ENCODE data around the gene DOK6.

DOK6 gene

DNA sequence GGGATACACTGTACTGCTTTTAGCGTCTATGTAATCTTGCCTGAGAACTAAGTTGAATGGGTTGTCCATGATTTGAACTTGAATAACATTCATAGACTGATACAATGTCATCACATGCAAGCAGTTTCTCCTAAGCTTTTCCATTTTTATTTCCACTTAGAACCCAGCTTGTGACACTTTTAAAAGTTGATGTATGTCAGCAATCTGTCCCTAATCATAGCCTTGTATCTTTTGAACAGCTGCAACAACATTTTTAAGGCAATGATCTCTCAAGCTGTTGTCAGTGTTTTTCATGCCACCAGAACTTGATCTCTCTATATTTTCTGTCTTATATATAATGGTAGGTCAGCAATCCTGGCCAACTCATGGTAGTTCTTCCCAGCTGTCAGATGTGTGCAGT, 185.0 kb downstream of the DOK6 start:
- no peak overlapping the region for H3K4me3 ChIP-seq (ENCODE audit: low read depth, low read length)
- DNase-seq (ENCODE audit: low read depth, low spot score), result no peak
- in situ Hi-C loops (cut with HindIII; ENCODE audit: low sequenced_read_pairs), result no loop called here
- TF ChIP-seq, protein P1, sequence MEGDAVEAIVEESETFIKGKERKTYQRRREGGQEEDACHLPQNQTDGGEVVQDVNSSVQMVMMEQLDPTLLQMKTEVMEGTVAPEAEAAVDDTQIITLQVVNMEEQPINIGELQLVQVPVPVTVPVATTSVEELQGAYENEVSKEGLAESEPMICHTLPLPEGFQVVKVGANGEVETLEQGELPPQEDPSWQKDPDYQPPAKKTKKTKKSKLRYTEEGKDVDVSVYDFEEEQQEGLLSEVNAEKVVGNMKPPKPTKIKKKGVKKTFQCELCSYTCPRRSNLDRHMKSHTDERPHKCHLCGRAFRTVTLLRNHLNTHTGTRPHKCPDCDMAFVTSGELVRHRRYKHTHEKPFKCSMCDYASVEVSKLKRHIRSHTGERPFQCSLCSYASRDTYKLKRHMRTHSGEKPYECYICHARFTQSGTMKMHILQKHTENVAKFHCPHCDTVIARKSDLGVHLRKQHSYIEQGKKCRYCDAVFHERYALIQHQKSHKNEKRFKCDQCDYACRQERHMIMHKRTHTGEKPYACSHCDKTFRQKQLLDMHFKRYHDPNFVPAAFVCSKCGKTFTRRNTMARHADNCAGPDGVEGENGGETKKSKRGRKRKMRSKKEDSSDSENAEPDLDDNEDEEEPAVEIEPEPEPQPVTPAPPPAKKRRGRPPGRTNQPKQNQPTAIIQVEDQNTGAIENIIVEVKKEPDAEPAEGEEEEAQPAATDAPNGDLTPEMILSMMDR (IDR thresholded peaks at IDR 0.05; ENCODE audit: low read depth, low read length), result no peak

GRCh38 chr18:69586537-69586936, 185.8 kb downstream of the DOK6 start:
- H3K4me3 ChIP-seq (ENCODE audit: low read depth, low read length), result no peak overlapping the region
- in situ Hi-C loops (cut with HindIII; ENCODE audit: low sequenced_read_pairs), result no loop called here

DNA sequence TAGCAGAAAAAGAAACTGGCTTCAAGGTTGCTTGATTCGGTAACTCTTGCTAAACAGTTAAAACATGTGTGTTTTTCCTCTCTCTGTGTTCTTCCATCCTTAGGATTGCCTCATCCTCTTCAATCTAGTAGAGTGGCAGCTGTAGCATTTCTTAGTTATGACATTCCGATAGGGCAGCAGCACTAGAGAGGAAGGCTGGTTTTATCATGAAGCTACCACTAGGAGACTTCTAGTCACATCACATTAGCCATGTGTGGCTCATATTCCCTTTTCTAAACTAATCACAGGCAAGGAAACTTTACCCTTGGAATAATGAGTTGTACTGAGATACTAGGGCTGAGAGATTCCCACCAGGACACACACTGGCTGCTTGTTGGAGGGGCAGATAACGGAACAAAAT, 187.6 kb downstream of the DOK6 start:
- H3K4me3 ChIP-seq (ENCODE audit: low read depth, low read length), result no peak overlapping the region
- in situ Hi-C loops (cut with HindIII; ENCODE audit: low sequenced_read_pairs), result no loop called here
- TF ChIP-seq, protein P1 (IDR thresholded peaks at IDR 0.05; ENCODE audit: low read depth, low read length), result no peak
- DNase-seq (ENCODE audit: low read depth, low spot score), result no peak

More at GRCh38 chr18:69586537-69586936, 185.8 kb downstream of the DOK6 start:
- TF ChIP-seq, protein P1 (IDR thresholded peaks at IDR 0.05; ENCODE audit: low read depth, low read length), result no peak
- no peak for DNase-seq (ENCODE audit: low read depth, low spot score)

GRCh38 chr18:69590150-69590549, 189.5 kb downstream of the DOK6 start:
- in situ Hi-C loops (cut with HindIII; ENCODE audit: low sequenced_read_pairs), result no loop called here
- no peak for DNase-seq (ENCODE audit: low read depth, low spot score)
- TF ChIP-seq, protein P1 (IDR thresholded peaks at IDR 0.05; ENCODE audit: low read depth, low read length), result no peak
- H3K4me3 ChIP-seq (ENCODE audit: low read depth, low read length), result no peak overlapping the region

DNA sequence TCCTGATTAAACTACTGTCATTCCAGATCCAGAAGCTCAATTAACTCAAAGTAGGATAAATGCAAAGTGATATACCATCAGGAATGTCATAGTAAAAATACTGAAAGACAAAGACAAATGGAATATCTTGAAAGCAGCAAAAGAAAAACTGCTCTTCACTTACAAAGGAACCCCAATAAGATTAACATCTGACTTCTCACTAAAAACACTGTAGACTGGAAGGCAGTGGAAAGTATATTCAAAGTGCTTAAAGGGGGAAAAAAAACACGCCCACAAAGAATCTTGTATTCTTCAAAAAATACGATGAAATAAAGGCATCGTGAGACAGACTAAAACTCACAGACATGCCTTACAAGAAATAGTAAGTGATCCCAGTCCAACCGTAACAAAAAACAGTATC, 195.7 kb downstream of the DOK6 start:
- in situ Hi-C loops (cut with HindIII; ENCODE audit: low sequenced_read_pairs), result no loop called here
- no peak for DNase-seq (ENCODE audit: low read depth, low spot score)
- TF ChIP-seq, protein P1 (IDR thresholded peaks at IDR 0.05; ENCODE audit: low read depth, low read length), result no peak
- no peak overlapping the region for H3K4me3 ChIP-seq (ENCODE audit: low read depth, low read length)

GRCh38 chr18:69597561-69597960, 196.9 kb downstream of the DOK6 start:
- in situ Hi-C loops (cut with HindIII; ENCODE audit: low sequenced_read_pairs), result no loop called here
- DNase-seq (ENCODE audit: low read depth, low spot score), result no peak
- H3K4me3 ChIP-seq (ENCODE audit: low read depth, low read length), result no peak overlapping the region
- TF ChIP-seq, protein P1 (IDR thresholded peaks at IDR 0.05; ENCODE audit: low read depth, low read length), result no peak

- DNase-seq (ENCODE audit: low read depth, low spot score), result no peak
- in situ Hi-C loops (cut with HindIII; ENCODE audit: low sequenced_read_pairs), result no loop called here
- TF ChIP-seq, protein P1 (IDR thresholded peaks at IDR 0.05; ENCODE audit: low read depth, low read length), result no peak
- no peak overlapping the region for H3K4me3 ChIP-seq (ENCODE audit: low read depth, low read length)
These were observed 198.7 kb downstream of the DOK6 start for GRCh38 chr18:69599377-69599776.

All from astrocyte of the spinal cord (primary cell).